Gastroesophageal sphincter (tissue), 3 donors: Measurements from ENCODE around the gene MMP28.

Experiments used
- POLR2A ChIP-seq, 2 donors: fragments of 450-650 bp; IDR thresholded peaks; one replicate each; pipeline ENCODE4 v1.6.1; 2017; ENCODE audit warnings: antibody characterized with exemption in 2 of 2, mild to moderate bottlenecking in 2 of 2, moderate library complexity in 1 of 2
- POLR2AphosphoS5 ChIP-seq: sonication (generic); formaldehyde crosslinking; IDR thresholded peaks from one replicate; pipeline ENCODE4 v1.6.1; 2017; ENCODE audit warnings: antibody characterized with exemption
- TF ChIP-seq, protein P1 (sequence below), 4 experiments: fragments of 200-600 bp in 2 of 4; fragments of 450-650 bp in 2 of 4; sonication (generic) in 1 of 4; IDR thresholded peaks; one replicate each; pipeline ENCODE4 v1.5.1; 2017 to 2019; ENCODE audit warnings: antibody characterized with exemption in 4 of 4, mild to moderate bottlenecking in 2 of 4, moderate library complexity in 2 of 4

DNA sequence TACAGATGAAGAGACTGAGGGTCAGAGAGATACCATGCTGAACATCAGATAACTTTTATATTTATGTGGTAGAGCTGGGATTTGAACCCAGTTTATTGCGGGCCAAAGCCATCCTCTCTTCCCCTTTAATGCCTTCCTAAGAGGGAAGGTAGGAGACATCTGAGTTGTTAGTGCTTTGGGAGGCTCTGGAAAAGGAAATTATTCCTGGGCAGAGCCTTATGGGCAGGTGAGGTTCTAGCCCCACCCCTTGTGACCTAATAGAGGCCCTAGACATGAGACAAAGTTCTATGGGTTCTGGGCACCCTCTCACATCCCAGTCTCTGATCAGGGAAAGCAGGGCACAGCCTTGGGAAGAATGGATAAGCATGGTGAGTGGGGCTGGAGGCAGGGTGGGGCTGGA, 34.9 kb downstream of the MMP28 start, which contains the start of gene C17orf50:
- TF ChIP-seq, protein P1, sequence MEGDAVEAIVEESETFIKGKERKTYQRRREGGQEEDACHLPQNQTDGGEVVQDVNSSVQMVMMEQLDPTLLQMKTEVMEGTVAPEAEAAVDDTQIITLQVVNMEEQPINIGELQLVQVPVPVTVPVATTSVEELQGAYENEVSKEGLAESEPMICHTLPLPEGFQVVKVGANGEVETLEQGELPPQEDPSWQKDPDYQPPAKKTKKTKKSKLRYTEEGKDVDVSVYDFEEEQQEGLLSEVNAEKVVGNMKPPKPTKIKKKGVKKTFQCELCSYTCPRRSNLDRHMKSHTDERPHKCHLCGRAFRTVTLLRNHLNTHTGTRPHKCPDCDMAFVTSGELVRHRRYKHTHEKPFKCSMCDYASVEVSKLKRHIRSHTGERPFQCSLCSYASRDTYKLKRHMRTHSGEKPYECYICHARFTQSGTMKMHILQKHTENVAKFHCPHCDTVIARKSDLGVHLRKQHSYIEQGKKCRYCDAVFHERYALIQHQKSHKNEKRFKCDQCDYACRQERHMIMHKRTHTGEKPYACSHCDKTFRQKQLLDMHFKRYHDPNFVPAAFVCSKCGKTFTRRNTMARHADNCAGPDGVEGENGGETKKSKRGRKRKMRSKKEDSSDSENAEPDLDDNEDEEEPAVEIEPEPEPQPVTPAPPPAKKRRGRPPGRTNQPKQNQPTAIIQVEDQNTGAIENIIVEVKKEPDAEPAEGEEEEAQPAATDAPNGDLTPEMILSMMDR (IDR thresholded peaks at IDR 0.05), result no peak
- TF ChIP-seq POLR2A (IDR thresholded peaks at IDR 0.05) (no peak), POLR2AphosphoS5 (no peak)
